OCI-M2 (cell line): ENCODE results near the gene UBTF.

Source experiments
- DNase-seq: peaks from one replicate; lab custom pipeline; 2025; ENCODE audit not compliant: unreplicated experiment; lab: John Stamatoyannopoulos, UW

The UBTF gene

DNA sequence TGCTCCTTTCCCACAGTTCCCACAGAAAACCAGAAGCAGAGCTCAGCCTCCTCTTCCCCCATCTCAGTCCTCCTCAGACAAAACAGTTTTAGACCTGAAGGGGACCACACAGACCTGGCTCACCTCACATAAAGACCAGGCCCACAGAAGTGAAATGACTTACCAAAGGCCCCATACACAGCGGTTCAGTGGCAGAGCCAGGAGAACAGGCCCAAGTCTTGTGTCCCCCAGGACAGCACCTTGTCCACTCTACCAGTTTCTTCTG lies 5.3 kb downstream of the UBTF start:
- DNase-seq = no peak

DNA sequence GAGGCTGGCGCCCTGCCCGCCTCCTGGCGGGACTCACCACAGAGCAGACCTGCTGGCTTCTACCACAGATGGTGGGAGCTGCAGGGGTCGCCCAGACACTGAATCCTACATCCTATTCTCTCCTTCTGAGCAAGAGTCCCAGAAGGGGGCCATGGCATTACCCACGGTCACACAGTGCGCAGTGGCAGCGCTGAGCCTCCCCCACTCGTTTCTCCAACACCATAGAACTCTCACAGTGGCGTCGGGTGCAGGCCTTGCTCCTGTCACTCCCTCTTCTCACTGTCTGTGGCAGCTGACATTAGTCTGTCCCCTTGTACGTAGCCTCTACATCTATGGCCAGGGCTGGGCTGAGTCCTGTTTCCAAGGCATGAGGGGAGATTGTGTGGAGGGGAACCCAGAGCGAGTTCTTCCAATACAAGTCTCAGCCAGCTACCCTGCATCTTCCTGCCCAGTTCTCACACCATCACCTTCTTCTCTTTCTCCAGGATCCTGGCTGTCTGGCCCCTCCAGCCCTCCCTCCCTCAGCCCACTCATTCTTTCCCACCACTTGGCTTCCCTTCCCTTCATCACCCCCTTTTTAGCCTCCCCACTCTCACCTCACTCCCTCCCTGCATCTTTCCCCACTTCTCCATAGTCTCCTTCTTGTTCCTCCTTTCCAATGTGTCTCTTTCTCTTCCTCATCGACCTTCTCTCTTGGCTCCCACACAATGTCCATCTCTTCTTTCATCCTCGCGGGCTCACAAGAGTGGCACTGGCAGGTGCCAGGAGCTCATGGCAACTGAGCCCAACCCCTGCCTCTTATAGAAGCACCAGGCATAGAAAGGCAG lies 5.9 kb downstream of the UBTF start:
- no peak for DNase-seq

GRCh38 chr17:44212507-44213402 lies 6.7 kb downstream of the UBTF start:
- DNase-seq = no peak

GRCh38 chr17:44211281-44212265 lies 7.9 kb downstream of the UBTF start:
- DNase-seq = no peak

- no peak for DNase-seq
Observed at GRCh38 chr17:44210342-44211192, 8.9 kb downstream of the UBTF start.

DNA sequence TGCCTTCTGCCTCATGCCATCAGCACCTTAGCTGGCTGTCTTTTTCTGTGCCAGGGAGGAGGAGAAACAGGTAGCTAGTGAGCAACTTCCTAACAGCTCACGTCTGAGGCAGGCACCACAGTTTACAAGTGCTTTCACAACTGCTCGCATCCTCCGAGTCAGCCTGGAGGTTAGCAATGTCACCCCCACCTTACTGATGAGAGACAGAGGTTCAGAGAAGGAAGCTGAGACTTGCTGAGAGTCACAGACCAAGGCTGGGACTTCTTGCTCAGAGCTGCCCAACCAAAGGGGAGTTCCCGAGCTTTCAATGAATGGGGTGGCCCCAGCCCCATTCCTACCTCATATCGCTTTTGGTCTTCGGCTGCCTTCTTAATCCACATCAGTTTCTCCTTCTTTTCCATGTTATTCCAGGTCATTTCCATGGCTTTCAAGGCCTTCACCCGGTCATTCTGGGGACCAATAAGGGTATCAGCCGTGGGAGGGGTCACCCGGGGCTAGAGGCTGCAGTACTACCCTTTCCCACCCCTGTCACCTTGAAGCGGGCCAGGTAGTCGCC lies 9.6 kb downstream of the UBTF start:
- no peak for DNase-seq

DNA sequence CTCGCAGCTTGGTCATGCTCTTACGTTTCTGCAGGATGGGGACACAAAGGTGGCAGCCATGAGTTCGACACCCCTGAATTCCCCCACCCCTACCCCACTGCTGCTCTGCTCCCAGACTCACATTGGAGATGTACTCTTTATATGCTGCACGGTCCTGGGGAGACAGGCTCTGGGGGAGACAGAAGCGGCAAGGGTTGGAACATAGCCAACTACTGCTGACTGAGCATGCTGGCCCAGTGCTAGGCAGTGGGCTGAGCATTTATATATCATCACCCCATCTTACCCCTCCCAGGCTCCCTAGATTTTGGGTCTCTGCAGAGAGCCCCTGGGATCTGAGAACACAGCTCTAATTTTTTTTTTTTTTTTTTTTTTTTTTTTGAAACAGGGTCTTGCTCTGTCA lies 11.7 kb downstream of the UBTF start:
- DNase-seq = no peak

DNA sequence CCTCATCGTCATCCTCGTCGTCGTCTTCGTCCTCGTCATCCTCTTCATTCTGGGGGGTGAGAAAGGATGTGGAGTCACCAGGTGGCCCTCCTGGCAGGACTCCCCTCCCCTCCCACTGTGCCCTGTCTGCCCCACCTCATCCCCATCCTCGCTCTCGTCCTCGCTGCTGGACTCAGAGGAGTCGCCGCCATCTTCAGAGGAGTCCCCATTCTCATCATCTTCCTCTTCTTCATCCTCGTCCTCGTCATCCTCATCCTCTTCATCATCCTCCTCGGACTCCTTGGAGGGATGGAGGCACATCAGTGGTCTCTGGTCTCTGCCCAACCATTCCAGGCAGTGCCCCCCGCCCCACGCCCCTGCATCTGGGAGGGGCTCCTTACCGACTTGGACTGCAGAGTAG lies 12.2 kb downstream of the UBTF start:
- no peak for DNase-seq

DNA sequence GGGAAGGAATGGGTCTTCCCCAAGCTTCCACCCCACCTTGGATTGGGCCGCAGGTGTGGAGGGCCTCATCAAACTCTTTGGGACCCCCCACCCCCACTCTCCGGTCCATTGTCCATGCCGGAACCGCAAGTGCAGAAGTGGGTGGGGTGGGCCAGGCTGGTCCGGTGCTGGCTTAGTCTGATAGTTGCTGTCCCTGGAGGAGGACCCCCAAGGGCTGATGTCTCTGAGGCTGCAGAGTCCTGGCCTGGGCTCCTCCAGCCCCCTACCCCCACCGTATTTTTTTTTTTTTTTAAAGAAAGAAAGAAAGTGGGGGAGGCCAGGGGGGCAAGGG lies 12.7 kb downstream of the UBTF start:
- DNase-seq = no peak

GRCh38 chr17:44205962-44206824 lies 13.3 kb downstream of the UBTF start:
- no peak for DNase-seq

DNA sequence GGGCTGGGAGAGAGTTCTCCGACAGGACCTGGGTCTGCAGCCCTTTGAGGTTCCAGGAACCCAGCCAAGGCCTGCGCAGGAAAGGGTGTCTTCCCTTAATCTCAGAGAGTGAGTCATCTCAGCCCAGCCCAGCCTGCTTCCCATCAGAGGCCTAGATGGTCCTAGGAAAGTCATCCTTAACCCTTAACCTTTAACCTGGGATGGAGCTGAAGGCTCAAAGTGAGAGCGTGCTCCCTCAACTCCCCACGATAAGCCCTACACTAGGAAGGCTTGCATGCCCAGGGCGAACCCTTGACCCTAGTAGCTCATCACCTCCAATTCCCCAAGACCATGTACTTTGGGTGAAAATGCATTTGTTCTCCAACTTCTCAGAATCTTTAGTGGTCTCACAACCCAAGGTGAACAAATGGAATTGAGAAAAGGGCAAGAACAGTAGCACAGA lies 15.0 kb downstream of the UBTF start:
- no peak for DNase-seq

DNA sequence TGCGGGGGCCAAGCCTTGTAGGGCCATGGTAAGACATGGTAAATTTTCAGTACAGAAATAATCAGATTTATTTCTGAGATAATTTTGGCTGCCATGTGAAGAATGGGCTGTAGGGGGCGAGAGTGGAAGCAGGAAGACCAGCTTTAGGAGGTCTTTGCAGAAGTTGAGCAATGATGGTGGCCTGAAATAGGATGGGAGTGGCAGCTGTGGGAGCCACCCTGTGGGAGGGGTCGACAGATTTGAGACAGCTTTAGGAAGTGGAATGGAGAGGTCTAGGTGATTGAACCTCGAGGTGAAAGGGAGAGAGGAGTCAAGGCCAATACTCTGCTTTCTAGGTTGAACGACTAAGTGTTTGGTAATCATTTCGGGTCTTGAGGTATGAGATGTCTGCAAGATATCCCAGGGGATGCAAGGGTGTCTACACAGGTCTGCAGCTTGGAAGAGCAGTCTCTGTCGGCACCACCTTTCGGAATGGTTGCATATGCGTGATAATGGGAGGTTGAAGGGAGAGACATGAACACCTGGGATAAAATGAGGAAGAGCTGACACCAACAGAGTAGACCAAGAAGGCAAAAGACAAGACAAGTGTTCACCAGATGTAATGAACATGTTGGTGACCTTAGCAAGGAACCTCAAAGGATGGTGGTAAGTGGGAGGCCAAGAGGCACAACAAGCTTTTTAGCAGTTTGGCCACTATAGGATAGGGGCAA lies 15.6 kb downstream of the UBTF start:
- no peak for DNase-seq

- no peak for DNase-seq
Observed at GRCh38 chr17:44202756-44203155, 16.7 kb downstream of the UBTF start.

DNA sequence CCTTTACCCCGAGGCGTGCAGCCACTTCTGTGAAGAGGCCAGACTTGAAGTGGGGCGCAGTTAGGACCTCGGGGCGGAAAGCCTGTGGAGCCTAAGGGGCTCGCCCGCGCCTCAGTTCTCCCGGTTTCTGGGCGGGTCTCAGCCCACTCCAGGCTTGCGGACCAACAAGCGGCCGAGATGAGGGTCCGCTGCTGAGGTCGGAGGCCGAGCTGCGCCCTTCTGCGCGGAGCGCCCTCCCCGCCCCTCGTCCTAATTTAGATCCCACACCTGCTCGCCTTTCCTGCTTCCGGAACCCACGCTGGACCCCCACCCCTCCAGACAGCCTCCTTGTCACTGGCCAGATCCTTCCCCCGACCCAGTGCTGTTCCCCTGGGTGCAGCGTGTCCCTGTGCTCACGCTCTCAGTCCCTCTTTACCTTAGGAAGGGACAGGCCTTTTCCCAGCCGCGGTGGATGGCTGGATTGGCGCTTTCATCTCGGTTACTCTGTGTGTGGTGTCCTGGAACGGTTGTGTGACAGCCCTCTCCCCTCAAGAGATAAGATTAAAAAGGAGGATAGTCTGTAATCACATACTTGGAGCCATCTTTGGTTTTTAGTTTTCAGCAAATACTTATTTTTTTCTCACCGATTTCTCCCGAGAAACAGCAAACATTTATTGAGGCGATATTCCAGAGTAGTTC lies 18.9 kb downstream of the UBTF start:
- DNase-seq = no peak

- DNase-seq = peak; percentile 51
Observed at GRCh38 chr17:44199553-44200477, 19.7 kb downstream of the UBTF start, which contains the start of gene ATXN7L3. TSS of gene ATXN7L3 (minus strand) at chr17:44199884. CDS start at chr17:44198070, 1,814 bp downstream.

GRCh38 chr17:44198721-44199552 lies 20.5 kb downstream of the UBTF start:
- no peak for DNase-seq
